ENCODE data around the gene CADPS2. TPM values are rescaled to one million over a fixed set of nuclear protein-coding genes. Genes with fewer than 3 reads are reported as not detected.

Gene CADPS2
- total RNA-seq, 2 experiments from 2014 or later: not detected

DNA sequence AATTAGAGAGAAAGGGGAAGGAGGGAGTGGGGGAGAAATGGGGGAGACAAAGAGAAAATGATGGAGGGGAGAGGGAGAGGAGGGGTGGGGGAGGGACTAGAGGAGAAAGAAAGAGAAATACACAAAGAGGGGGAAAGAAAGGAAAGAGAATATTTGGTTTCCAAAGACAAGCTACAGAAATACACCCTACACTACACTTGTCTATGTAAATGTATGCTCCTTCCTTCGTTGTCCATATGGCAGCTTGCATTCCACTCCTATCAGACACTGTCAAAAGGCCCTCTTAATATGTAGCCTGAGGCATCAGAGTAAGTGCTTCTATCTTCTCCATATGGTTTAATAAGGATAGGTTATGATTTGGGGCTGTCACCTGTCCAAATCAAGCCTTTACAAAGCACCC is 488.9 kb downstream of the CADPS2 start:
- intact Hi-C loops (cut with DNase I, micrococcal nuclease): no loop called here
- H3K4me1 ChIP-seq (ENCODE audit: insufficient read depth, low read length): no peaks in the 10 kb centered on the region
- no peak overlapping the region for H3K4me3 ChIP-seq (ENCODE audit: low read length)
- H3K27ac ChIP-seq (ENCODE audit: low read depth in 1 of 2, low read length in 2 of 2): no peak overlapping the region
- peaks cover 6% of the 10 kb centered on the region for H3K9me3 Mint-ChIP-seq
- no peaks in the 10 kb centered on the region for H3K27me3 ChIP-seq (ENCODE audit: control insufficient read depth in 1 of 2, insufficient read depth in 2 of 2, low read length in 2 of 2)
- TF ChIP-seq, protein P1, sequence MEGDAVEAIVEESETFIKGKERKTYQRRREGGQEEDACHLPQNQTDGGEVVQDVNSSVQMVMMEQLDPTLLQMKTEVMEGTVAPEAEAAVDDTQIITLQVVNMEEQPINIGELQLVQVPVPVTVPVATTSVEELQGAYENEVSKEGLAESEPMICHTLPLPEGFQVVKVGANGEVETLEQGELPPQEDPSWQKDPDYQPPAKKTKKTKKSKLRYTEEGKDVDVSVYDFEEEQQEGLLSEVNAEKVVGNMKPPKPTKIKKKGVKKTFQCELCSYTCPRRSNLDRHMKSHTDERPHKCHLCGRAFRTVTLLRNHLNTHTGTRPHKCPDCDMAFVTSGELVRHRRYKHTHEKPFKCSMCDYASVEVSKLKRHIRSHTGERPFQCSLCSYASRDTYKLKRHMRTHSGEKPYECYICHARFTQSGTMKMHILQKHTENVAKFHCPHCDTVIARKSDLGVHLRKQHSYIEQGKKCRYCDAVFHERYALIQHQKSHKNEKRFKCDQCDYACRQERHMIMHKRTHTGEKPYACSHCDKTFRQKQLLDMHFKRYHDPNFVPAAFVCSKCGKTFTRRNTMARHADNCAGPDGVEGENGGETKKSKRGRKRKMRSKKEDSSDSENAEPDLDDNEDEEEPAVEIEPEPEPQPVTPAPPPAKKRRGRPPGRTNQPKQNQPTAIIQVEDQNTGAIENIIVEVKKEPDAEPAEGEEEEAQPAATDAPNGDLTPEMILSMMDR (IDR thresholded peaks at IDR 0.05): no peak
- no peaks in the 10 kb centered on the region for H3K36me3 ChIP-seq (ENCODE audit: insufficient read depth, low read length)
- CTCF ChIA-PET: no interaction called here
- no peak for ATAC-seq (ENCODE audit: poor library complexity)
- POLR2A ChIA-PET: no interaction called here
- no peaks in the 10 kb centered on the region for H3K4me1 Mint-ChIP-seq (ENCODE audit: low read depth)
- DNase-seq: no peak
- H3K36me3 Mint-ChIP-seq (ENCODE audit: low read depth): no peaks in the 10 kb centered on the region
- H3K27ac Mint-ChIP-seq: no peak overlapping the region
- H3K27me3 Mint-ChIP-seq: no peaks in the 10 kb centered on the region
- no peaks in the 10 kb centered on the region for H3K9me3 ChIP-seq (ENCODE audit: control insufficient read depth in 1 of 2, insufficient read depth in 1 of 2, low read length in 2 of 2)
- no peak overlapping the region for H3K4me3 Mint-ChIP-seq

DNA sequence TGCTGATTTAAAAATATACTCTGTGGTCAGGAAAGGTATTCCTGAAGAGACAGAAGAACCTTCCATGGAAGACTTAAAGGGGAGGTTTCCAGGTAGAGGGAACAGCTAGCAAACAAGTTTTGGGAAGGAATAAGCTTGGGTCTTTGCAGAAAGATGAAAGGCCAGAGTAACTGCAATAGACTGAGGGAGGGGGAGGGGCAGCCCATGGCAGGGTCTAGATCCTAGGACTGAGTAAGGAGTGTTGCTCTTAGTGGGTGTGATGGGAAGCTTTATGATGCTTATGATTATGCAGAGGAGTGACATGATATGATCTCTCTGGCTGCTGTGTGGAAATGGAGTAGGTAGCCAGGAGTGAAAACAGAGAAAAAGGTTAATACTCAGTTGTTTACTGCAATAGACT is 491.7 kb downstream of the CADPS2 start:
- no peak for DNase-seq
- Histone ChIP-seq H3K36me3 (ENCODE audit: insufficient read depth, low read length) (no peaks in the 10 kb centered on the region), H3K4me1 (ENCODE audit: insufficient read depth, low read length) (no peaks in the 10 kb centered on the region), H3K27me3 (ENCODE audit: control insufficient read depth in 1 of 2, insufficient read depth in 2 of 2, low read length in 2 of 2) (no peaks in the 10 kb centered on the region), H3K27ac (ENCODE audit: low read depth in 1 of 2, low read length in 2 of 2) (no peak overlapping the region), H3K9me3 (ENCODE audit: control insufficient read depth in 1 of 2, insufficient read depth in 1 of 2, low read length in 2 of 2) (no peaks in the 10 kb centered on the region), H3K4me3 (ENCODE audit: low read length) (no peak overlapping the region)
- H3K36me3 Mint-ChIP-seq (ENCODE audit: low read depth): no peaks in the 10 kb centered on the region
- H3K4me3 Mint-ChIP-seq: no peak overlapping the region
- no peak overlapping the region for H3K27ac Mint-ChIP-seq
- ChIA-PET CTCF (no interaction called here), POLR2A (no interaction called here)
- intact Hi-C loops (cut with DNase I, micrococcal nuclease): no loop called here
- ATAC-seq (ENCODE audit: poor library complexity): no peak
- TF ChIP-seq, protein P1 (IDR thresholded peaks at IDR 0.05): no peak
- peaks cover 6% of the 10 kb centered on the region for H3K9me3 Mint-ChIP-seq
- H3K4me1 Mint-ChIP-seq (ENCODE audit: low read depth): no peaks in the 10 kb centered on the region
- no peaks in the 10 kb centered on the region for H3K27me3 Mint-ChIP-seq

DNA sequence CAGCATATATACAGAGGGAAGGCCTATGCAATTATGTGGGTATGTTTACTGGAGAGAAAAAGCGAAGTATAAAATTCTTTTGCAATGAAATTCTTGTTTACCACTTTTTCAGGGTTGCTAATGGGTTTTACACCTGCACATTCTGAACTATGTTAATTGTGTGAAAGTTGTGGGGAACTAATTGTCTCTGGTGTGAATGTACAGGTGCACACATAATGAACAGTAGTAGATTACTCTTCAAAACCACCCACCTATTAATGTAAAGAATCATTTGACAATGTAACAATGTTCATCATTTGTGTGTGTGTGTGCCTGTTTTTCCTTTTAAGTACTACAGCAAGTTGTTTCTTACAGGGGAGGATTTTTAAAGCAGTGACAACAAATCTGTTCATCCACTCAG is 501.7 kb downstream of the CADPS2 start:
- ATAC-seq (ENCODE audit: poor library complexity): no peak
- H3K36me3 Mint-ChIP-seq (ENCODE audit: low read depth): no peaks in the 10 kb centered on the region
- Histone ChIP-seq H3K4me3 (ENCODE audit: low read length) (no peak overlapping the region), H3K36me3 (ENCODE audit: insufficient read depth, low read length) (no peaks in the 10 kb centered on the region), H3K27ac (ENCODE audit: low read depth in 1 of 2, low read length in 2 of 2) (no peak overlapping the region), H3K4me1 (ENCODE audit: insufficient read depth, low read length) (no peaks in the 10 kb centered on the region), H3K9me3 (ENCODE audit: control insufficient read depth in 1 of 2, insufficient read depth in 1 of 2, low read length in 2 of 2) (no peaks in the 10 kb centered on the region), H3K27me3 (ENCODE audit: control insufficient read depth in 1 of 2, insufficient read depth in 2 of 2, low read length in 2 of 2) (no peaks in the 10 kb centered on the region)
- ChIA-PET CTCF (no interaction called here), POLR2A (no interaction called here)
- intact Hi-C loops (cut with DNase I, micrococcal nuclease): no loop called here
- no peak for DNase-seq
- no peaks in the 10 kb centered on the region for H3K27me3 Mint-ChIP-seq
- no peaks in the 10 kb centered on the region for H3K4me1 Mint-ChIP-seq (ENCODE audit: low read depth)
- peaks cover 2% of the 10 kb centered on the region for H3K9me3 Mint-ChIP-seq
- TF ChIP-seq, protein P1 (IDR thresholded peaks at IDR 0.05): no peak
- no peak overlapping the region for H3K27ac Mint-ChIP-seq
- H3K4me3 Mint-ChIP-seq: no peak overlapping the region

Measured in CD4-positive, alpha-beta T cell (primary cell).